GM23248 (cell line): Measurements from ENCODE around the gene MROH8.

ENCODE experiments used
- EZH2 ChIP-seq: fragments of 200-600 bp; sonication (generic); IDR thresholded peaks from 2 replicates; pipeline ENCODE4 v1.6.1; 2018; ENCODE audit warnings: antibody characterized with exemption, mild to moderate bottlenecking; ENCODE audit not compliant: insufficient read depth, poor library complexity, severe bottlenecking
- EZH2phosphoT487 ChIP-seq: fragments of 200-600 bp; sonication (generic); IDR thresholded peaks from 2 replicates; pipeline ENCODE4 v1.6.1; 2018; ENCODE audit warnings: antibody characterized with exemption, moderate library complexity, mild to moderate bottlenecking, low read depth; ENCODE audit not compliant: insufficient read depth

DNA sequence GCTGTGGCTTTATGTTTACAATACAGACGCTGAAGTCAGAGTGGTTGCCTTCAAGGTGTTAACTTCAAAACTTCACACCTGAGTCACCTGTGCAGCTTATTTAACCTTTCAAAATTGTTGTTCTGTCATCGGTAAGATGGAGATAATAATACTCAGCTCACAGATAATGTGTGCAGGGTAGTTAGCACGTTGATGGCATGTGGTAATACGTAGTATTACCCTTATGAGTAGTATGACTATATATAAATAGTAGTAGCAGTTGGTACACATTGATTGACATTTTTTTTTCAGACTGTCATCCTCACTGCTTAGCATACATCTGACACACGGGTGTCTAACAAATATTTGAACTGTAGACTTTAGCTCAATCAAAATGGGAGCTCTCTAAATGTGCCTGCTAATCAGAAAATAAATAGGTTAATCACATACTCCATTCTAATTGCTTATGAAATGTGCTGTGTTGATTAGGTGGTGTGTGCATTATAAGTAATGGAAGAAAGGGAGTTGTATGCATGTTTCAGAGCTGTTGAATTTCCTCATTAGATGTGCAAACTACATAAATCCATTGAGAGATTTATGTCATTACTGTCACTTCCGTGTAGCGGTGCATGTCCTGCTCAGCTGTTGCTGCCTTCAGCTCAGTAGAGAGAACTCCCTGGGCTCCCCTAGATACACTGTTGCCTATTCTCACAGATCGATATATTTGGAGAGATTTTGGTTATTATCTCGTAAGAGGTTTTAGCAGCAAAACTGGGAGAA lies 11.2 kb upstream of the MROH8 start:
- TF ChIP-seq EZH2 (no peak), EZH2phosphoT487 (no peak)
